GM18951 (cell line): ENCODE measurements around the gene LMF1.

Experiments used
- POLR2A ChIP-seq: IDR thresholded peaks from 4 replicates; pipeline ENCODE4 v1.6.1; 2011; ENCODE audit warnings: mild to moderate bottlenecking; ENCODE audit not compliant: insufficient read length, insufficient read depth; ENCODE audit errors: extremely low read depth
- in situ Hi-C: fragments of 300-500 bp; cut with MboI; formaldehyde crosslinking; loops from one replicate; pipeline ENCODE4 v1.12.0; 2022; ENCODE audit warnings: low sequenced_read_pairs, mixed read lengths, inconsistent platforms; ENCODE audit not compliant: unreplicated experiment

Gene LMF1

GRCh38 chr16:922051-922450 is 48.7 kb downstream of the LMF1 start:
- in situ Hi-C loops: no loop called here
- TF ChIP-seq POLR2A: no peak

- TF ChIP-seq POLR2A: no peak
- in situ Hi-C loops: no loop called here
These were observed 49.4 kb downstream of the LMF1 start for GRCh38 chr16:921321-921905.

- TF ChIP-seq POLR2A: no peak
- in situ Hi-C loops: no loop called here
These were observed 50.1 kb downstream of the LMF1 start for GRCh38 chr16:920717-921116.

GRCh38 chr16:920051-920681 is 50.6 kb downstream of the LMF1 start:
- in situ Hi-C loops: no loop called here
- TF ChIP-seq POLR2A: no peak

GRCh38 chr16:919658-920050 is 51.1 kb downstream of the LMF1 start:
- in situ Hi-C loops: no loop called here
- TF ChIP-seq POLR2A: no peak

GRCh38 chr16:918741-919657 is 51.8 kb downstream of the LMF1 start:
- in situ Hi-C loops: no loop called here
- no peak for TF ChIP-seq POLR2A

- TF ChIP-seq POLR2A: no peak
- in situ Hi-C loops: no loop called here
These were observed 52.7 kb downstream of the LMF1 start for GRCh38 chr16:918068-918467.

GRCh38 chr16:917591-918061 is 53.2 kb downstream of the LMF1 start:
- in situ Hi-C loops: no loop called here
- no peak for TF ChIP-seq POLR2A

GRCh38 chr16:916035-916799 is 54.6 kb downstream of the LMF1 start:
- TF ChIP-seq POLR2A: no peak
- in situ Hi-C loops: no loop called here

GRCh38 chr16:915546-915945 is 55.2 kb downstream of the LMF1 start:
- in situ Hi-C loops: no loop called here

GRCh38 chr16:914440-914839 is 56.3 kb downstream of the LMF1 start:
- in situ Hi-C loops: no loop called here
- TF ChIP-seq POLR2A: no peak

More at GRCh38 chr16:915546-915945, 55.2 kb downstream of the LMF1 start:
- no peak for TF ChIP-seq POLR2A

GRCh38 chr16:913817-914439 is 56.9 kb downstream of the LMF1 start:
- in situ Hi-C loops: no loop called here
- TF ChIP-seq POLR2A: no peak
